ENCODE measurements around the gene GPBP1L1.

The GPBP1L1 gene

DNA sequence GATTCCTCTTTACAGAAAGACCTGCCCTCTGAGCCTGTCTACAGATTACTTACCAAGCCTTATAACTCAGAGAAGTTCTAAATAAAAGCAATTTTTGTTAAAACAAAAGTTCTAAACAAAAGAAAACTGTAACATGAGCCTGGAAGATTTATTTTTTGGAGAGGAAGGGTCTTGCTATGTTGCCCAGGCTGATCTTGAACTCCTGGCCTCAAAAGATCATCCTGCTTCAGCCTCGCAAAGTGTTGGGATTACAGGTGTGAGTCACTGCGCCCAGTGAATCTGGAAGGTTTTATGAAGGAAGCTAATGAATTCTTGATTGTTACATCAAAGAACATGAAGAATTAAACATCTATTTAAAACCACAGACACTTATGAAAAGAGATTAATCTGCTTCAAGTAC, 27.1 kb downstream of the GPBP1L1 start:
- Histone ChIP-seq H3K36me3 (ENCODE audit: control insufficient read depth in 1 of 2, insufficient read depth in 2 of 2, low read length in 2 of 2) (peaks cover 54% of the 10 kb centered on the region in 2 donors), H3K9me3 (ENCODE audit: control insufficient read depth in 1 of 2, low read length in 2 of 2) (no peaks in the 10 kb centered on the region), H3K4me1 (ENCODE audit: control insufficient read depth in 1 of 2, insufficient read depth in 2 of 2, low read length in 2 of 2) (peaks cover 0 to 4% of the 10 kb centered on the region in 2 donors), H3K27ac (ENCODE audit: low read length) (no peak overlapping the region), H3K27me3 (ENCODE audit: low read depth, low read length) (no peaks in the 10 kb centered on the region), H3K4me3 (ENCODE audit: low read depth in 1 of 2, low read length in 2 of 2) (no peak overlapping the region)

DNA sequence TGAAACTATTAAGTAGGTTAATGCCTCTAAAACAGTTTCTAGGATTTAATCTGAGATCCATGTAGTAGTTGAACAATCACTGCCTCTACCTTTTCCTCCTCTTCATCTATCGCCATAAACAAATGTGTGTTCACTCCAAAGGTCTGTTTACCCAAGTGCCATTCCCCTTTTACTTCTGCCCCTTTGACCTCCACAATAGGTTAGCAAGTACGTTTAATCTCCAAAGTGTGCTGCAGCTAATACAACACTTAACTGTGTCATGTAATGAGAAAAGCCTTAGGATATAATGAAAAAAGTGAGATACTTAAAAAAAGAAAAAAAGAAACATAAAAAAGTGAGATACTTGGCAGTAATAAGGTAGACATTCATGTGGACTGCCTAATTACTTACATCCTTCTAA, 28.2 kb downstream of the GPBP1L1 start:
- H3K4me1 ChIP-seq (ENCODE audit: control insufficient read depth in 1 of 2, insufficient read depth in 2 of 2, low read length in 2 of 2): peaks cover 0 to 4% of the 10 kb centered on the region in 2 donors
- peaks cover 54 to 60% of the 10 kb centered on the region in 2 donors for H3K36me3 ChIP-seq (ENCODE audit: control insufficient read depth in 1 of 2, insufficient read depth in 2 of 2, low read length in 2 of 2)
- no peaks in the 10 kb centered on the region for H3K27me3 ChIP-seq (ENCODE audit: low read depth, low read length)
- H3K4me3 ChIP-seq (ENCODE audit: low read depth in 1 of 2, low read length in 2 of 2): no peak overlapping the region
- no peak overlapping the region for H3K27ac ChIP-seq (ENCODE audit: low read length)
- H3K9me3 ChIP-seq (ENCODE audit: control insufficient read depth in 1 of 2, low read length in 2 of 2): no peaks in the 10 kb centered on the region

DNA sequence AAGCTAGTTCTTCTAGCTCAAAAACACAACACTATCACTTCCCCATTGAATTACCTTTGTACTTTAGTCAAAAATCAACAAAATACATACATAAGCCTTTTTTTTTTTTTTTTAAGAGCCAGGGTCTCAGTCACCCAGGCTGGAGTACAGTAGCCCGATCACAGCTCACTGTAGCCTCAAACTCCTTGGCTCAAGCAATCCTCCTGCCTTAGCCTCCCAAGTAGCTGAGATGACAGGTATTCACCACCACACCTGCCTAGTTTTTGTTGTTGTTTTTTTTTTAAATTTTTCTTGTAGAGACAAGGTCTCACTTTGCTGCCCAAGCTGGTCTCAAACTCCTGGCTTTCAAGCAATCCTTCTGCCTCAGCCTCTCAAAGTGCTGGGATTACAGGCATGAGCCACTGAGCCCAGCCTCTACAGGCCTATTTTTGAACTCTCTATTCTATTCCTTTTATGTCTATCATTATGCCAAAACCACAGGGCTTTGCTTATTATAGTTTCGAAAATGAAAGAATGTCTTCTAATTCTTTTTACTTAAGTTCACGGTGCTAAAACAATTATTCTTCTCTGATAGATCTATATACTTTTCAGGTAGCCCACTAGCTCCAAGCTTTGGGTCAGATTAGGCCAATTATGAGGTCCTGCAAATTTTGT, 29.6 kb downstream of the GPBP1L1 start:
- H3K27me3 ChIP-seq (ENCODE audit: low read depth, low read length): no peaks in the 10 kb centered on the region
- no peak overlapping the region for H3K4me3 ChIP-seq (ENCODE audit: low read depth in 1 of 2, low read length in 2 of 2)
- peaks cover 0 to 4% of the 10 kb centered on the region in 2 donors for H3K4me1 ChIP-seq (ENCODE audit: control insufficient read depth in 1 of 2, insufficient read depth in 2 of 2, low read length in 2 of 2)
- H3K9me3 ChIP-seq (ENCODE audit: control insufficient read depth in 1 of 2, low read length in 2 of 2): no peaks in the 10 kb centered on the region
- no peak overlapping the region for H3K27ac ChIP-seq (ENCODE audit: low read length)
- peaks cover 61 to 68% of the 10 kb centered on the region in 2 donors for H3K36me3 ChIP-seq (ENCODE audit: control insufficient read depth in 1 of 2, insufficient read depth in 2 of 2, low read length in 2 of 2)

DNA sequence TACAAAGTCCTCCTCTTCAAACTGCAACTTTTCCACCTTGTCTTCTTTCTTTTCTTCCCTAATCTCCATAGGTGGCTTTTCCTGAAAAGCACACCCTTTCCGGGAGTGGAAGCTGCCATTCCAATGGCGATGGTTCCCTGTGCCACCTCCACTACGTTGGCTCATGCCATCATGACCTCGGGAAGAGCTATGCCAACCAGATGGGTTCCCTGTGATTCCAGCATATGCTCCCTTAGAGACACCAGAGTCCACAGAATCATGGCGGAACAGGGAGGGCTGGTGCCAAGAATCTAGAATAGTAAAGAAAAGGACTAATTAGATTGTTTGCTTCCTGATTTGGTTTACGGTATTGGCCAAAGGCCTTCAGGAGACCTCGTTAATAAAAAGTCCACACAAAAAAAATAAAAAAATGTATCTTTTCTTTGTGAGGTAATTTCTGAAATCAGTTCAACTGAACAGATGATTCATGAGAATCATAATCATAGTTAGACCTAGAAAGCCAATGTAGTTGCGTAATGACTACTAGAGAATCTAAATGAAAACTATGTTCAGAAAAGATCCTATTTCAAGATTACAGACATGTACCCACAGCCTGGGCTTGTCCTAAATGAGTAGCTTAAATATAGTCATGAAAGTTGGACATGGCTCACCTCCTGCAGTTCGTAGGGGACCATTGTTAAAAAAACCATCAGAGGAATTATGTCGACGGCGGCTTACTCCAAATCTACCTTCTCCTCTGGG, 31.6 kb downstream of the GPBP1L1 start:
- H3K4me3 ChIP-seq (ENCODE audit: low read depth in 1 of 2, low read length in 2 of 2): no peak overlapping the region
- H3K27me3 ChIP-seq (ENCODE audit: low read depth, low read length): no peaks in the 10 kb centered on the region
- H3K27ac ChIP-seq (ENCODE audit: low read length): no peak overlapping the region
- H3K4me1 ChIP-seq (ENCODE audit: control insufficient read depth in 1 of 2, insufficient read depth in 2 of 2, low read length in 2 of 2): no peaks in the 10 kb centered on the region
- no peaks in the 10 kb centered on the region for H3K9me3 ChIP-seq (ENCODE audit: control insufficient read depth in 1 of 2, low read length in 2 of 2)
- peaks cover 71 to 77% of the 10 kb centered on the region in 2 donors for H3K36me3 ChIP-seq (ENCODE audit: control insufficient read depth in 1 of 2, insufficient read depth in 2 of 2, low read length in 2 of 2)

DNA sequence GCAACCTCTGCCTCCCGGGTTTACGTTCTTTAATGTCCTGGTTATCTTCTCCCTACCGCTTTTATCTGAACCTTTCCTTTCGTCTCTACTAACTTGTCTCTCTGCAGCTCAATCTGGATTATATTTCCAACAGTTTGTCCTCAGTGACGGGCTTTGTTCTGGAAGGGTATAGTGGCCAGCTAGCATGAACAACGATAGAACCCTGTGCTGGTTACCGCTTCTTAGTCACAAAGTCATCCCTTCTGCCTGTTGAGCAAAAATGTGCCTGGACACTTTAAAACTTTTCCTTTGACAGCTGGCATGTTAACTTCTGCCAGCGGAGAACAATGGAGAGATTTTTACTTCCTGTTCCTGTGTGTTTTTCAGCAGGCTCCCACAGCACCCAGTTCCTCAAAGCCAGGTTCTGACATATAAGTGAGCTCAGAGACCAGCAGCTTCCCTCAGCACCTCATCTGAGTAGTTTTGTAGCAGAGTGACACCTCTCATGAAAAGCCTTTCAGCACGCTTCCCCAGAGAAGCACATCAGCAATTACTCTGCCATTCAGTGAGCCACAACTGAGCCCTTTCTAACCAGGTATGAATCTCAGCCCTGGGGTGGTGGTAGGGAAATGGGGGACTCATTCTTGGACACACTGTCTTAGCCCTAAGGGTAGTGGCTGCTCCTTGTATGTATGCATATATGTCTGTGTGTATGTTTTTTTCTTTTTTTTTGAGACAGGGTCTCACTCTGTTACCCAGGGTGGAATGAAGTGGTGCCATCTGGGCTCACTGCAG, 38.9 kb downstream of the GPBP1L1 start:
- Histone ChIP-seq H3K9me3 (ENCODE audit: control insufficient read depth in 1 of 2, low read length in 2 of 2) (no peaks in the 10 kb centered on the region), H3K27me3 (ENCODE audit: low read depth, low read length) (no peaks in the 10 kb centered on the region), H3K27ac (ENCODE audit: low read length) (no peak overlapping the region), H3K36me3 (ENCODE audit: control insufficient read depth in 1 of 2, insufficient read depth in 2 of 2, low read length in 2 of 2) (peaks cover 25 to 42% of the 10 kb centered on the region in 2 donors), H3K4me1 (ENCODE audit: control insufficient read depth in 1 of 2, insufficient read depth in 2 of 2, low read length in 2 of 2) (peaks cover 0 to 4% of the 10 kb centered on the region in 2 donors), H3K4me3 (ENCODE audit: low read depth in 1 of 2, low read length in 2 of 2) (no peak overlapping the region)

DNA sequence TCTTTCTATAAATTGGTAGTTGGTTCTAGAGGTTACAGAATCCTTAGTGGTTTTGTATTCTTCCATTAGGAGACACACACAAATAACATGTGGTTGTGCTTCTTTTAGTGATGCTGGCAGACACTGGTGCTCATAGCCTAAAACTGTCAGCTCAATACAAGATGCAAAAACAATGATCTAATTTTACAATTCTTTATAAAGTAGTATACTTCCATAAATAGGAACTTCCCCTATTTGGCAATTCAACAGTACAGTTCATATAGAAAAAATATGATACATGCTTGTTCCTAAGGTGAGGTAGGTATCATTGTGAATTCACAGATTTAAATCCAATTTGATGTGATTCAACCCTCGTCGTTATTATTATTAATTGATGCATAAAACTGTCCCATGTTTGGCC, 41.7 kb downstream of the GPBP1L1 start:
- Histone ChIP-seq H3K27ac (ENCODE audit: low read length) (peak overlapping the region; percentile 56), H3K4me1 (ENCODE audit: control insufficient read depth in 1 of 2, insufficient read depth in 2 of 2, low read length in 2 of 2) (peaks cover 0 to 4% of the 10 kb centered on the region in 2 donors), H3K27me3 (ENCODE audit: low read depth, low read length) (no peaks in the 10 kb centered on the region), H3K36me3 (ENCODE audit: control insufficient read depth in 1 of 2, insufficient read depth in 2 of 2, low read length in 2 of 2) (peaks cover 12 to 42% of the 10 kb centered on the region in 2 donors), H3K4me3 (ENCODE audit: low read depth in 1 of 2, low read length in 2 of 2) (no peak overlapping the region), H3K9me3 (ENCODE audit: control insufficient read depth in 1 of 2, low read length in 2 of 2) (no peaks in the 10 kb centered on the region)

DNA sequence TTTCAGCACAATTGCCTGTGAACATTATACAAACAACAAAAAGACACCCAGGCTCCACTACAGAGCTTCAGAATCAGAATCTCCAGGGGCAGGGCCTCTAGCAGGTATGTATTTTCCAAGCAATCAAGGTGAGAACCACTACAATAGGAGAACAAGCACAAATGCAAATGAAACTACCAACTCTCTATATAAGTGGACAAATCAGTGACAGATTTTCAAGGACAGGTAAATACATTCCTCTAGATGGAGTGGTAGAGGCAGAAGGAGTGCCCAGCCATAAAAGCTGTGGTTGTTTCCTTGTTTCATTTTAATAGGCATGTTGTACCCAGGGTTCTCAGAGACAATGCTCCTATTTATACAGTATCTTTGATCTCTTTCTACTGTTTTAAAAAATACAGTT, 42.4 kb downstream of the GPBP1L1 start:
- H3K4me1 ChIP-seq (ENCODE audit: control insufficient read depth in 1 of 2, insufficient read depth in 2 of 2, low read length in 2 of 2): peaks cover 0 to 4% of the 10 kb centered on the region in 2 donors
- H3K36me3 ChIP-seq (ENCODE audit: control insufficient read depth in 1 of 2, insufficient read depth in 2 of 2, low read length in 2 of 2): peaks cover 15 to 45% of the 10 kb centered on the region in 2 donors
- H3K27ac ChIP-seq (ENCODE audit: low read length): peak overlapping the region; percentile 56
- H3K9me3 ChIP-seq (ENCODE audit: control insufficient read depth in 1 of 2, low read length in 2 of 2): no peaks in the 10 kb centered on the region
- H3K27me3 ChIP-seq (ENCODE audit: low read depth, low read length): no peaks in the 10 kb centered on the region
- no peak overlapping the region for H3K4me3 ChIP-seq (ENCODE audit: low read depth in 1 of 2, low read length in 2 of 2)

DNA sequence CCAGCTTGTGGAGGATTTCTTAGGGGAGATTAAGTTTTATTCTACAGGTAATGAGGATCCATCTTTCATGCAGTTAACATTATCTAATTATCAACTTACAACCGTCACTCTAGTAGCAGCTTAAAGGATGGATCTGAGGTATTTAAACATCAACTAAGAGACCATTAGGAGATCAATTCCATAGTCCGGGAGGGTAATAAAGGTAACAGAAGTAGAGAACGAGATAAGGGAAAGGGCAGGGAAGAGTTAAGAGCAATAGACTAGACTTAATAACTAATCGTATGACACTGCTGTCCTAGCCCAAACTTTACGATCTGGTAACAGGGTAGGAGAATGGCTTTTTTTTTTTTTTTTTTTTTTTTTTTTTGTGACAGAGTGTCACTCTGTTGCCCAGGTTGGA, 43.0 kb downstream of the GPBP1L1 start:
- Histone ChIP-seq H3K27me3 (ENCODE audit: low read depth, low read length) (no peaks in the 10 kb centered on the region), H3K9me3 (ENCODE audit: control insufficient read depth in 1 of 2, low read length in 2 of 2) (no peaks in the 10 kb centered on the region), H3K36me3 (ENCODE audit: control insufficient read depth in 1 of 2, insufficient read depth in 2 of 2, low read length in 2 of 2) (peaks cover 21 to 52% of the 10 kb centered on the region in 2 donors), H3K4me3 (ENCODE audit: low read depth in 1 of 2, low read length in 2 of 2) (no peak overlapping the region), H3K27ac (ENCODE audit: low read length) (no peak overlapping the region), H3K4me1 (ENCODE audit: control insufficient read depth in 1 of 2, insufficient read depth in 2 of 2, low read length in 2 of 2) (peaks cover 0 to 4% of the 10 kb centered on the region in 2 donors)

DNA sequence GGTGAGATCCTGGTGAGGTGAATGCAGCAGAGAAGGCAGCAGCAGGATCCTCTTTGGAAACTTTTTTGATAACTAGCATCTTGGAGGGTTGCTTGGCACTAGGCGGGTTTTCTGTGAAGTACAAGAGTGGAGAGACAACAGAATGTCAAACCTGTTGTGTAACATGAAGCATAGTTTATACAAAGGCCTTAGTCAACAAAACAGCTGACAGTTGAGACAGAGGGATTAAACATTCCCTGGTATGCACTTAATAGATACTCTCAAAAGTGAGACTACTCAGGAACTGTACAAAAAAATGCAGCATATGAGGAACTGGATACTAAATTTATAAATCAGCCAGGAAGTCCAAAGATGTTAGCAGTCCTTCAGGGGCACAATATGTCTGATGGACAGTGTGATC, 46.0 kb downstream of the GPBP1L1 start:
- Histone ChIP-seq H3K4me3 (ENCODE audit: low read depth in 1 of 2, low read length in 2 of 2) (no peak overlapping the region), H3K36me3 (ENCODE audit: control insufficient read depth in 1 of 2, insufficient read depth in 2 of 2, low read length in 2 of 2) (peaks cover 40 to 53% of the 10 kb centered on the region in 2 donors)

DNA sequence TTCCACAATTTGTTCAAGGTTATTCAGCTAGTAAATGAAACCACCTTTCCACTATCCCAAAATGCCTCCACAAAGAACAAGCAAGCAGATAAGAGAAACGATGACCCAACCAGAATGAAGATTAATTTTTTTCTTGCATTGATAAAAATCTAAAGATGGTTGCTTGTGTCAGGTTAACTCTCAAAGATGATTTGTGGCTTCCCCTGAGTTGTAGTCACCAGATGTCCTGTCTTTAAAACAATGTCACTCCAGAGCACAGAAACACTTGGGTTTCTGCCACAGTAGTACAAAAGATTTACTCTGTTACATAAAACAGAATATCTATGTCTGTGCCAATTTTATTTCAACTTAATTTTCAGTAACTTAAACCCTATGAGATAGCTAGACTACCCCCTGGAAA, 51.1 kb downstream of the GPBP1L1 start:
- Histone ChIP-seq H3K27ac (ENCODE audit: low read length) (no peak overlapping the region), H3K4me3 (ENCODE audit: low read depth in 1 of 2, low read length in 2 of 2) (no peak overlapping the region), H3K36me3 (ENCODE audit: control insufficient read depth in 1 of 2, insufficient read depth in 2 of 2, low read length in 2 of 2) (peaks cover 62 to 66% of the 10 kb centered on the region in 2 donors), H3K4me1 (ENCODE audit: control insufficient read depth in 1 of 2, insufficient read depth in 2 of 2, low read length in 2 of 2) (no peaks in the 10 kb centered on the region), H3K9me3 (ENCODE audit: control insufficient read depth in 1 of 2, low read length in 2 of 2) (no peaks in the 10 kb centered on the region), H3K27me3 (ENCODE audit: low read depth, low read length) (no peaks in the 10 kb centered on the region)

More for the DNA sequence above, 46.0 kb downstream of the GPBP1L1 start:
- H3K9me3 ChIP-seq (ENCODE audit: control insufficient read depth in 1 of 2, low read length in 2 of 2): no peaks in the 10 kb centered on the region
- no peak overlapping the region for H3K27ac ChIP-seq (ENCODE audit: low read length)
- no peaks in the 10 kb centered on the region for H3K27me3 ChIP-seq (ENCODE audit: low read depth, low read length)
- no peaks in the 10 kb centered on the region for H3K4me1 ChIP-seq (ENCODE audit: control insufficient read depth in 1 of 2, insufficient read depth in 2 of 2, low read length in 2 of 2)

DNA sequence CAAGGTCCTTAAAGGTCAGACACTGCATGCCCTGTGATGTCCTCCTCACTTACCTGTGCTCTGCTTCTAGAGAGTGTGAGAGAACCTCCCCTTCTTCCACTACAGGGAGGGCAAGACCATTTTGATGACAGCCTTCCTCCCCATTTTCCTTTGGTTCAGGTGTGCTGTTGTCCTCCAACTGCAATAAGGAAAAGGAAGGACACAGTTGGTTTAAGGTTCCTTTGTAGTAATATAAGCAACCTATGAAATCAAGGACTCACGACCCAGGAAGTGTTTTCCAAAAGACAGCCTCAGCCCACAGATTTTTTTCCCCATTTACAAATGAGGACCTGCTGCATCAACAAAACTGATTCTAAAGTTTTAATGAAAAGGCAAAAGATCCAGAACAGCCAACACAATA, 55.9 kb downstream of the GPBP1L1 start:
- no peak overlapping the region for H3K4me3 ChIP-seq (ENCODE audit: low read depth in 1 of 2, low read length in 2 of 2)
- peaks cover 0 to 4% of the 10 kb centered on the region in 2 donors for H3K4me1 ChIP-seq (ENCODE audit: control insufficient read depth in 1 of 2, insufficient read depth in 2 of 2, low read length in 2 of 2)
- peaks cover 62 to 72% of the 10 kb centered on the region in 2 donors for H3K36me3 ChIP-seq (ENCODE audit: control insufficient read depth in 1 of 2, insufficient read depth in 2 of 2, low read length in 2 of 2)
- no peaks in the 10 kb centered on the region for H3K9me3 ChIP-seq (ENCODE audit: control insufficient read depth in 1 of 2, low read length in 2 of 2)
- no peak overlapping the region for H3K27ac ChIP-seq (ENCODE audit: low read length)
- no peaks in the 10 kb centered on the region for H3K27me3 ChIP-seq (ENCODE audit: low read depth, low read length)
